Medulla oblongata (tissue), 1 donor: Measurements from ENCODE around the gene HNRNPCL2.
"Not testable (repeated sequence)": the region's sequence is repeated elsewhere in the genome, so short reads cannot be mapped to it uniquely, and the experiment has no call there.

Experiments used
- DNase-seq: peaks from one replicate; pipeline ENCODE4 v3.0.0-alpha.2; 2015; ENCODE audit errors: extremely low spot score

The HNRNPCL2 gene

DNA sequence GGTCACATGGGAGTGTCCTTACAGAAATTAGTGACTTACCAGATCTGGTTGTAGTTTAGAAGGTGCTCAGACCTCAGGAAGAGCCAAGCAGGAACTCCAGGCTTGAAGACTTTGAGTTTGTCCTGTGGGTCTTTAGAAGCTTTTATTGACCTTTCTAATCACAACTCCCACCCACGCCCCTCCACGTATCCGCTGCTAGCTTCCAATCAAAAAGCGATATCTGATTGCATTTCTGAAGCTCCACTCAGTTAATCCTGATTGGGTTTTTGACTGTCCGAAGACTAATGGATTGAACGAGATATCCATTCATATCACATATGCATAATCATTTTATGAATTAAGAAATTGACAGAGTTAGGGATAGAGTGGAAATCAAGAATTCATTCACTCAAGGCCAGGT, at the start of gene HNRNPCL2:
Gene HNRNPCL2 (minus strand): TSS at position 101 of the 400 bp plus-strand sequence. CDS start 454 bp downstream, outside the sequence.
- not testable (repeated sequence) for DNase-seq

DNA sequence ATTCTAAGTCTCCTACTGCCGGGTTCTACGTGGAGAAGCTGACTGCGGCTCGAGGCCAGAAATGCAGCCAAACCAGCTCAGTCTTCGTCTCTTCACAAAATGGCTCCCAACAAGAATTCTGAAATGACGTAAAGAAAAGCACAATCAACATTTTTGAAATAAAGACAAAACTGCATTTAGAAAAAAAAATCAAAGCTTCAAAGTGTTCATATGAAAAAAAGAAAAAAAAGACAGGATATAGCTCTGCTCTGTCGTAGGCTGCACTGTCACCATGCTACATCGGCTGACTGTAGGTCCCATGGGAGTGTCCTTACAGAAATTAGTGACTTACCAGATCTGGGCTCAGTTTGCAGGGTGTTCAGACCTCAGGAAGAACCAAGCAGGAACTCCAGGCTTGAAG, 48.9 kb upstream of the HNRNPCL2 start, which contains the start of gene HNRNPCL4:
Gene HNRNPCL4 (minus strand): TSS at position 101 of the 400 bp plus-strand sequence. CDS start 164 bp downstream, outside the sequence.
- not testable (repeated sequence) for DNase-seq

DNA sequence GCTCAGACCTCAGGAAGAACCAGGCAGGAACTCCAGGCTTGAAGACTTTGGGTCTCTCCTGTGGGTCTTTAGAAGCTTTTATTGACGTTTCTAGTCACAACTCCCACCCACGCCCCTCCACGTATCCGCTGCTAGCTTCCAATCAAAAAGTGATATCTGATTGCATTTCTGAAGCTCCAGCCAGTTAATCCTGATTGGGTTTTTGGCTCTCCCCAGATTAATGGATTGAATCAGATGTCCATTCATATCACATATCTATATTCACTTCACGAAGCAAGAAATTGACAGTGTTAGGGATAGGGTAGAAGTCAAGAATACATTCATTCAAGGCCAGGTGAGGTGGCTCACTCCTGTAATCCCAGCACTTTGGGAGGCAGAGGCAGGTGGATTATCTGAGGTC, 39.3 kb upstream of the HNRNPCL2 start, which contains the start of gene PRAMEF26:
Gene PRAMEF26 (minus strand): TSS at position 101 of the 400 bp plus-strand sequence. CDS start 2,914 bp downstream, outside the sequence.
- not testable (repeated sequence) for DNase-seq

DNA sequence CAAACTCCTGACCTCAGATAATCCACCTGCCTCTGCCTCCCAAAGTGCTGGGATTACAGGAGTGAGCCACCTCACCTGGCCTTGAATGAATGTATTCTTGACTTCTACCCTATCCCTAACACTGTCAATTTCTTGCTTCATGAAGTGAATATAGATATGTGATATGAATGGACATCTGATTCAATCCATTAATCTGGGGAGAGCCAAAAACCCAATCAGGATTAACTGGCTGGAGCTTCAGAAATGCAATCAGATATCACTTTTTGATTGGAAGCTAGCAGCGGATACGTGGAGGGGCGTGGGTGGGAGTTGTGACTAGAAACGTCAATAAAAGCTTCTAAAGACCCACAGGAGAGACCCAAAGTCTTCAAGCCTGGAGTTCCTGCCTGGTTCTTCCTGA, 46.2 kb downstream of the HNRNPCL2 start, which contains the start of gene PRAMEF25:
Gene PRAMEF25 (plus strand): TSS at position 301 of the 400 bp plus-strand sequence. CDS start 2,920 bp downstream, outside the sequence.
- DNase-seq: not testable (repeated sequence)
